Activated CD8-positive, alpha-beta T cell treated with anti-CD3 and anti-CD28 coated beads, Interleukin-2, amount 10 ng/mL, durations not matched to agents 7 days and 5 days (primary cell): ENCODE data around the gene ONECUT2. TPM values are rescaled to one million over a fixed set of nuclear protein-coding genes. Genes with fewer than 3 reads are reported as not detected.

Experiments used
- ATAC-seq: fragments of 150-1000 bp; cut with Tn5 transposase; one replicate; pipeline ENCODE4 v1.10.0; 2021; ENCODE audit warnings: moderate library complexity
- CTCF ChIA-PET: fragments of 350-600 bp; sonication (Branson Sonifier 250); formaldehyde crosslinking; loops from one replicate; lab custom pipeline; 2021; ENCODE audit warnings: antibody characterized with exemption; lab: Charles Lee
- POLR2A ChIA-PET: fragments of 350-600 bp; sonication (Branson Sonifier 250); formaldehyde crosslinking; loops from one replicate; lab custom pipeline; 2021; ENCODE audit warnings: antibody characterized with exemption; lab: Charles Lee
- DNase-seq: peaks from one replicate; pipeline ENCODE4 v3.0.0-alpha.2; 2020
- H3K27ac Mint-ChIP-seq: one replicate; pipeline ENCODE4 v1.8.0; 2021; ENCODE audit warnings: mild to moderate bottlenecking, mixed read lengths
- H3K27me3 Mint-ChIP-seq: one replicate; pipeline ENCODE4 v1.8.0; 2021; ENCODE audit warnings: low read depth, mixed read lengths
- H3K36me3 Mint-ChIP-seq: one replicate; pipeline ENCODE4 v1.8.0; 2021; ENCODE audit warnings: low read depth, mixed read lengths
- H3K4me1 Mint-ChIP-seq: one replicate; pipeline ENCODE4 v1.8.0; 2021; ENCODE audit warnings: low read depth, mixed read lengths
- H3K4me3 Mint-ChIP-seq: one replicate; pipeline ENCODE4 v1.8.0; 2021; ENCODE audit warnings: mild to moderate bottlenecking, mixed read lengths
- H3K9me3 Mint-ChIP-seq: one replicate; pipeline ENCODE4 v1.8.0; 2022; ENCODE audit warnings: mixed read lengths; ENCODE audit not compliant: insufficient read depth
- total RNA-seq, 2 experiments: library from RNA; stranded (reverse); gene quantifications; one replicate each; pipeline ENCODE4 v1.2.3, GENCODE V29; 2021

ONECUT2 gene
- total RNA-seq, 2 experiments from 2014 or later = not detected

GRCh38 chr18:57439985-57440330, 4.8 kb downstream of the ONECUT2 start:
- DNase-seq (no peak), ATAC-seq (no peak)
- Mint-ChIP-seq H3K27ac (no peak overlapping the region), H3K4me1 (peaks cover 25% of the 10 kb centered on the region), H3K4me3 (no peak overlapping the region), H3K36me3 (peaks cover 18% of the 10 kb centered on the region), H3K9me3 (peaks cover 3% of the 10 kb centered on the region), H3K27me3 (peaks cover 74% of the 10 kb centered on the region)
- ChIA-PET CTCF (interaction anchor here (1.5 kb wide), 1 partner anchor 571 kb away, joined by 3 read pairs; no protein-coding TSS in a partner anchor), POLR2A (no interaction called here)

- ATAC-seq (no peak), DNase-seq (no peak)
- Mint-ChIP-seq H3K27ac (peak overlapping the region; percentile 25), H3K9me3 (peaks cover 3% of the 10 kb centered on the region), H3K36me3 (peaks cover 18% of the 10 kb centered on the region), H3K4me1 (peaks cover 24% of the 10 kb centered on the region), H3K27me3 (peaks cover 78% of the 10 kb centered on the region), H3K4me3 (no peak overlapping the region)
- POLR2A ChIA-PET = no interaction called here
- CTCF ChIA-PET = interaction anchor here (1.5 kb wide), 1 partner anchor 571 kb away, joined by 3 read pairs; no protein-coding TSS in a partner anchor
Observed at GRCh38 chr18:57440331-57441070, 5.3 kb downstream of the ONECUT2 start.

GRCh38 chr18:57441071-57441794, 6.1 kb downstream of the ONECUT2 start:
- Mint-ChIP-seq H3K27ac (peak overlapping the region; percentile 80), H3K4me1 (peaks cover 24% of the 10 kb centered on the region), H3K36me3 (peaks cover 15% of the 10 kb centered on the region), H3K4me3 (peak overlapping the region; percentile 62), H3K9me3 (peaks cover 3% of the 10 kb centered on the region), H3K27me3 (peaks cover 77% of the 10 kb centered on the region)
- DNase-seq = no peak
- ATAC-seq = no peak
- POLR2A ChIA-PET = interaction anchor here (0.5 kb wide), 1 partner anchor 90 kb away, joined by 3 read pairs; no protein-coding TSS in a partner anchor
- CTCF ChIA-PET = no interaction called here

- CTCF ChIA-PET = no interaction called here
- DNase-seq (no peak), ATAC-seq (no peak)
- Mint-ChIP-seq H3K27ac (no peak overlapping the region), H3K27me3 (peaks cover 60% of the 10 kb centered on the region), H3K36me3 (peaks cover 6% of the 10 kb centered on the region), H3K4me3 (no peak overlapping the region), H3K4me1 (peaks cover 12% of the 10 kb centered on the region), H3K9me3 (peaks cover 3% of the 10 kb centered on the region)
- POLR2A ChIA-PET = no interaction called here
Observed at GRCh38 chr18:57443247-57443646, 8.1 kb downstream of the ONECUT2 start.

- Mint-ChIP-seq H3K9me3 (no peaks in the 10 kb centered on the region), H3K27me3 (peaks cover 56% of the 10 kb centered on the region), H3K4me3 (no peak overlapping the region), H3K4me1 (peaks cover 12% of the 10 kb centered on the region), H3K36me3 (peaks cover 6% of the 10 kb centered on the region), H3K27ac (no peak overlapping the region)
- POLR2A ChIA-PET = no interaction called here
- CTCF ChIA-PET = no interaction called here
- ATAC-seq (no peak), DNase-seq (no peak)
Observed at GRCh38 chr18:57443702-57444101, 8.5 kb downstream of the ONECUT2 start.

- no peak overlapping the region for H3K27ac Mint-ChIP-seq
- DNase-seq (no peak), ATAC-seq (no peak)
- no peaks in the 10 kb centered on the region for H3K9me3 Mint-ChIP-seq
- CTCF ChIA-PET = no interaction called here
- peaks cover 8% of the 10 kb centered on the region for H3K4me1 Mint-ChIP-seq
- POLR2A ChIA-PET = no interaction called here
- H3K27me3 Mint-ChIP-seq = peaks cover 49% of the 10 kb centered on the region
- peaks cover 6% of the 10 kb centered on the region for H3K36me3 Mint-ChIP-seq
- no peak overlapping the region for H3K4me3 Mint-ChIP-seq
Observed at GRCh38 chr18:57444301-57444759, 9.2 kb downstream of the ONECUT2 start.

- H3K4me3 Mint-ChIP-seq = no peak overlapping the region
- H3K4me1 Mint-ChIP-seq = peaks cover 7% of the 10 kb centered on the region
- no peak for ATAC-seq
- no peak for DNase-seq
- no peak overlapping the region for H3K27ac Mint-ChIP-seq
- peaks cover 40% of the 10 kb centered on the region for H3K27me3 Mint-ChIP-seq
- CTCF ChIA-PET = interaction anchor here (0.9 to 1.4 kb wide), 2 partner anchors 15 to 576 kb away, joined by 3 read pairs; no protein-coding TSS in a partner anchor
- peaks cover 4% of the 10 kb centered on the region for H3K36me3 Mint-ChIP-seq
- POLR2A ChIA-PET = no interaction called here
- no peaks in the 10 kb centered on the region for H3K9me3 Mint-ChIP-seq
Observed at GRCh38 chr18:57445488-57446319, 10.5 kb downstream of the ONECUT2 start.

GRCh38 chr18:57446322-57446721, 11.1 kb downstream of the ONECUT2 start:
- ChIA-PET CTCF (interaction anchor here (0.9 to 1.4 kb wide), 4 partner anchors 16 to 699 kb away, joined by 3 read pairs; no protein-coding TSS in a partner anchor), POLR2A (no interaction called here)
- H3K9me3 Mint-ChIP-seq = no peaks in the 10 kb centered on the region
- H3K4me3 Mint-ChIP-seq = no peak overlapping the region
- no peak for DNase-seq
- H3K27ac Mint-ChIP-seq = no peak overlapping the region
- peaks cover 2% of the 10 kb centered on the region for H3K36me3 Mint-ChIP-seq
- no peak for ATAC-seq
- H3K27me3 Mint-ChIP-seq = peaks cover 34% of the 10 kb centered on the region
- H3K4me1 Mint-ChIP-seq = peaks cover 4% of the 10 kb centered on the region

- ChIA-PET POLR2A (no interaction called here), CTCF (interaction anchor here (0.9 to 1.3 kb wide), 3 partner anchors 17 to 700 kb away, joined by 3 read pairs; no protein-coding TSS in a partner anchor)
- ATAC-seq (no peak), DNase-seq (peak; percentile 47)
- Mint-ChIP-seq H3K4me3 (no peak overlapping the region), H3K27me3 (peaks cover 29% of the 10 kb centered on the region), H3K9me3 (no peaks in the 10 kb centered on the region), H3K4me1 (no peaks in the 10 kb centered on the region), H3K27ac (no peak overlapping the region), H3K36me3 (no peaks in the 10 kb centered on the region)
Observed at GRCh38 chr18:57447154-57447621, 12.0 kb downstream of the ONECUT2 start.

- H3K4me3 Mint-ChIP-seq = no peak overlapping the region
- no peak overlapping the region for H3K27ac Mint-ChIP-seq
- POLR2A ChIA-PET = no interaction called here
Observed at GRCh38 chr18:57455576-57456129, 20.5 kb downstream of the ONECUT2 start.

GRCh38 chr18:57461652-57462269, 26.6 kb downstream of the ONECUT2 start:
- H3K27ac Mint-ChIP-seq = no peak overlapping the region
- POLR2A ChIA-PET = no interaction called here
- no peak overlapping the region for H3K4me3 Mint-ChIP-seq
- H3K27me3 Mint-ChIP-seq = peaks cover 1% of the 10 kb centered on the region
- no peaks in the 10 kb centered on the region for H3K4me1 Mint-ChIP-seq
- CTCF ChIA-PET = no interaction called here
- ATAC-seq (no peak), DNase-seq (no peak)
- H3K36me3 Mint-ChIP-seq = no peaks in the 10 kb centered on the region
- no peaks in the 10 kb centered on the region for H3K9me3 Mint-ChIP-seq

More at GRCh38 chr18:57455576-57456129, 20.5 kb downstream of the ONECUT2 start:
- CTCF ChIA-PET = no interaction called here
- no peaks in the 10 kb centered on the region for H3K9me3 Mint-ChIP-seq
- ATAC-seq = no peak
- no peaks in the 10 kb centered on the region for H3K27me3 Mint-ChIP-seq
- no peak for DNase-seq
- no peaks in the 10 kb centered on the region for H3K36me3 Mint-ChIP-seq
- no peaks in the 10 kb centered on the region for H3K4me1 Mint-ChIP-seq
